Stimulated activated CD4-positive, alpha-beta T cell treated with anti-CD3 and anti-CD28 coated beads, Interleukin-2, amount 100 ng/mL, for 48 hours (primary cell): ENCODE results near the gene SFT2D3.

Experiments used
- DNase-seq, 2 donors: peaks; one replicate each; pipeline ENCODE4 v3.0.0-alpha.2; 2020

Gene SFT2D3

DNA sequence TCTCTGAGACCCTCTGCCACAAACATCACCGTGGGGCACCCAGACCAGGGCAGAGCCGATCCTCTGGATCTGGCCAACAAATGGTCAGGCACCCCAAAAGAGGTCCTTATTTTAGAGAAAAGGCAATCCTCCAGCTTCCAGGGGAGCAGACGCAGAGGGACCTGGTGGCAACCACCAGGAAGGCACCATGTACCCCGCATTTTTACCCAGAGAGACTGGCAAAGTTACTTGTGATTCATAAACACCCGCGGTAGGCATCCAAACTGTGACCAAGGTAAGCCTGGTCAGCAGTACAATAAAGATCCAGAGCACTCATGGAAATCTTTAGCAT lies 36.4 kb upstream of the SFT2D3 start:
- no peak for DNase-seq

DNA sequence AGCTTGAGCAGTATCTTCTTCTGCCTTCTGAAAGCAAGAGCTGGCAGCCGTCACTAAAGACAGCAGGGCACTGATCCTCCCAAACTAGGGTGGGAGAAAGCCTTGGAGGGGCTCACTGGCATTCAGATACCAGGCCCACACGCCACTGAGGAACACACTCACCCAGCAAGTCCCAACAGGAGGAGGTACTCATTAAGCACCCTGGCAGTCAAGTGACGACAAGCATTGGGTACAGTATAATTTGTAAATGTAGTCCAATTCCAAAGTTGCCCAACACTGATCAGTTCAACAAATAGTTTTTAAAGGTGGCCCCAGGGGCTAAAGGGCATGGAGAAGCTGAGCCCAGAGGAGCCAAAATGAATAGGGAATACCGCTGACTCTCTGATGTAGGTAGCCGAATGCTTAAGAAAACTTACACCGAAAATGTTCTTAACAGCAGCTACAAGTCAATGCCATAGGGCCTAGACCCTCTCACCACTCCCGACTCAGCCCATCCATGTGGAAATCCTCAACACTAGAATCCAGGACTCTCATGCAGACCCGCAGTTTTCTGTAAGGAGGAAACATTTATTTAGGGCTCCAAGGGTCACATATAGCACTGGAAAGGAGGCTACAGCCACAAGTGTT lies 35.9 kb upstream of the SFT2D3 start:
- no peak for DNase-seq

DNA sequence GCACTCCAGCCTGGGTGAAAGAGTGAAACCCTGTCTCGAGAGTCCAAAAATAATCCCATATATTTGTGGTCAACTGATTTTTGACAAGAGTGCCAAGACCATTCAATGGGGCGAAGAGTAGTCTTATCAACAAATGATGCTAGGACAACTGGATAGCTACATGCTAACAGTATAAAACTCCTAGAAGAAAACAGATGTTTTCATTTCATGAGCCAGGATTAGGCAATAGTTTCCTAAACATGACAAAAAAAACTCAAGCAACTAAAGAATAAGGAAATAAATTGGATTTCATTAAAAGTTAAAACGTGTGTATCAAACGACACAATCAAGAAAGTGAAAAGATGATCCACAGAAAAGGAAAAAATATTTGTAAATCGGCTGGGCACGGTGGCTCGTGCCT lies 32.2 kb upstream of the SFT2D3 start:
- no peak for DNase-seq

DNA sequence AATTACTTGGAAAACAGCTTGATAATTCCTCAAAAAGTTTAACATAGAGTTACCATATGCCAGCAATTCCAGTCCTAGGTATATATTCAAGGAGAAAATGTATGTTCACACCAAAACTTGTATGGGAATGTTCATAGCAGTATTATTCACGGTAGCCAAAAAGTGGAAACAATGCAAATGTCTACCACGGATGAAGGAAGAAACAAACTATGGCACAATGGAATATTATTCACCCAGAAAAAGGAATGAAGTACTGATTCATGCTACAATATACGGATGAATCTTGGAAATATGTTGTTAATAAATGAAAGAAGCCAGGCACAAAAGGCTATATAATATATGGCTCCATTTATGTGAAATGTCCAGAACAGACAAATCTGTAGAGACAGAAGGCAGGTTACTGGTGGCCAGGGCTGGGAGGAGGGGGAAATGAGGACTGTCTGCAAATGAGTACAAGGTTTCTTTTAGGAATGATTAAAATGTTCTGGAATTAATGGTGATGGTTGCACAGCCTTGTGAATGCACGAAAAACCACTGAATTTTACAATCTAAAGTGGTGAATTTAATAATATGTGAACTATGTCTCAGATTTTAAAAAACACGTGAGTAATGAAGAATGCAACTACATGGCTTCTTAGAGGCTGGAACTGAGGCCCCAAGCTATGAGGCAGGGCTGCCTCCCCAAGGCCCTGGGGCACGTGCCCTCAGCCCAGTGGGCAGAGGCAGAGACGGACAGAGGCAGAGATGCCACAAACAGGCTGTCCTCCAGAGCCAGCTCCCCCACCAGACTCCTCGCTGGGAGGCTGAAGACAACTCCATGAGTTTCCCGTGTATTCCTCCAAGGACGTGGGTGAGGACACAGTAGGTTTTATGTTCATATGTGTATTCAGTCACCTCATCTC lies 31.0 kb upstream of the SFT2D3 start:
- DNase-seq: no peak

DNA sequence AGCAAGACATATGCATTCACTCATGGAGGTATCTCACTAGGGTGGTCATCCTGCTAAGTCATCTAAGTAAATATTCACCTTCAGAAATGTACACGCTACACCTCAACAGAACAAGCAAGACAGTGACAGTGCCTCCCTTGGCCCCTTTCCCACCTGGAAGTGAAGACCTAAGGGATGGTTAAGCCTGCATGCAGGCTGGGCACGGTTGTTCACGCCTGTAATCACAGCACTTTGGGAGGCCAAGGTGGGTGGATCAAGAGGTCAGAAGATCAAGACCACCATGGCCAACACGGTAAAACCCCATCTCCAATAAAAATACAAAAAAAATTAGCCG lies 30.4 kb upstream of the SFT2D3 start:
- DNase-seq: no peak

DNA sequence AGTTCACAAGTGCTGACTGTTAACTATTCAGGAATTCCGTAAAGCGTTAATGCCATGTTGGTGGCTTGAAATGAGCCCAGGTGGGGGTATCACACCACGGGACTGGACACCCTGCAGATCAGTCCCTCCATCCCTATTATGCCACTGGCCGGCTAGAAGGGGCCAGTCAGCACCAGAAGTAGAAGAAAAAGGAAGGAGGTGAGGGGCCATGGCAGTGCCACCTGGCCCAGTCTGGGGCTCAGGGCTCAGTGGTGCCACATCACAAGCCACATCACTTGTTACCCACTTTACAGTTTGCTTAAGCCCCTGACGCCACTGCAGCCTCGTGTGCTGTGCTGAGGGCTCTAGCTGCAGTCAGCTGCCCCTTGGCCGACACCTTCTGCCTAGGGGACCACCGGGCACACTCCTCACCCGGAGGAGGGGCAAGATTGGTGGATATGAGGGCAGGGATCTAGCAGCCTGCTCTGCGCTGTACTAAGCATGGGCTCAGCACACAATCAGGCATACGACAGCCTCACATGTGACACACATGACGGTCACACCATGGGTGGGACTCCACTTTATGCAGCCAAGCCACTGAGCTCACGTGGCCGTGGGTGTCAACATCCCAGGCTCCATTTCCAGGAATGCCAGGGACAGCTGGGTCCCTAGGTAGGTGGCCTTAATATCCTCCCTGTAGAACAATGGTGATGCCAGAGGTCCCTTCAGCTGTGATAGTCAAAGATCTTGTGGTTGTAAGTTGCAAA lies 29.6 kb upstream of the SFT2D3 start:
- no peak for DNase-seq

DNA sequence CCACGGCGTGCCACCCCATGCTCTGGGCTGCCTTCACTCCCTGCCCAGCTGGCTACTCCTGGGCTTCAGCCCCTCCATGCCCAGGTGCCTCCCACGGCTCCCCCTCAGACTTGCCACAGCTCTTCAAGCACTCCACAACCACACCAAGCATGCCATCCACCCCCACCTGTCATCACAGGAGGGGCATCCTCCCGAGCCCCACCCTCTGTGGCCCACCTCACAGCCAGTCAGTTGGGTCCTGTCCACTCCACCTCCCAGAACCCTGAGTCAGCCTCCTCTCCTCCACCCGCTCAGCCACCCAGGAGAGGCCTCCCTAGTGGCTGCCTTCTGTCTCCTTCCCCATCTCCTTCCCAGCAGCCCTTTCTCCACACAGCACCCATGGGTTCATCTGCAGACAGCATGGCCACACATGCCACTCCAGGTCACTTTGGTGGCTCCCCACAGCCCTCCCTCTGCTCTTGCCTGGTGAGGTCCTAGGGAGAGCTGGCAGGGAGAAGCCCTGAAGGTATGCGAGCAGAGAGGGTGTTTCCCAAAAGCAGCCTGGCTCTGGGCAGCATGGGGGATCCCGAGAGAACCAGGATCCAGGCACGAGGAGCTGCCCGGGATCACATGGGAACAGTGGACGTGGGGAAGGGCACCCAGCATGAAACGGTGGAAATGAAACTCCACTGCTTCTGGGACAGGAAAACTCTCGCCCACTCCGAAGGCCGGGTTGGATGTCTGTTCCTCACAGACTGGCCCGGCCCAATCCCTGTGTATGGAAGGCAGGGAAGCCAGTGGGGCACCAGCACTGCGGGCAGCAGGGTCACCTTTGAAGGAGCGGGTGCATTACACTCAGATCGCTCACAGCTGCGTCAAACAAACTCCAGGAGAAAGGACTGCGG lies 28.7 kb upstream of the SFT2D3 start:
- no peak for DNase-seq

DNA sequence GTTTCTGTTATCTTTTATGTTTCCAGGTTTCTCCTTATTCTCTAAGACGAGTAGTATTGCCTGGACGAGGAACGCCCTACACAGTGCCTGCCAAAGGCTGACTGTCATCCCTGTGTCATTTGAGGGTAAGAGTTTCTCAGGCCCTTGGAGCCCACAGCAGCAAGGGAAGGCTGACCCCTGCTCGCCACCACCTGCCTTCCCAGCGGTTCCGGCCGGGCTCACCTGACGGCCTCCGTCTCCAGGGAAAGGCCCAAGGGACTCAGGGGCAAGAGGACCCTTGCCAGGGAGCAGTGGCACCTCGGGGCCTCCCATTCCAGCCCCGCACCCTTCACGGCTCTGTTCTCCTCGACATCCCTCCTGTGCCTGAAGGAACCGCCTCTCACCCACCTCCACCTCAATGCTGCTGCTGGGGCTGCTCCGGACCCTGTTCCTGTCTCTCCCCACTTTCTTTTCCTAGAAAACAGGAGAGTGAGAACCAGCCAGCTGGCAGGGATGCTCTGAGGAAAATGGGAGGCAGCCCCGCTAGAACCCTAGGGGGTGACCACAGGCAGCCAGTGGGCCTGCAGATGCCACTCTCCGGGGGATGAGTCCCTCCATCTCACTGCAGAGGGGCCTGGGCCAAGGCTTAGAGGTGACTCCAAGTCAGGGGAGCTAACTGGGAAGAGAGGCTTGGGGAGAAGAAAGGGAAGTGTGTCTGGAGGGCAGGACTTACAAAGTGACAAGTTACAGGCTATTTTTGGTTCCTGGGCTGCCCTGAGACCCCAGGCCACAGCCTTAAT lies 27.8 kb upstream of the SFT2D3 start:
- DNase-seq: no peak

DNA sequence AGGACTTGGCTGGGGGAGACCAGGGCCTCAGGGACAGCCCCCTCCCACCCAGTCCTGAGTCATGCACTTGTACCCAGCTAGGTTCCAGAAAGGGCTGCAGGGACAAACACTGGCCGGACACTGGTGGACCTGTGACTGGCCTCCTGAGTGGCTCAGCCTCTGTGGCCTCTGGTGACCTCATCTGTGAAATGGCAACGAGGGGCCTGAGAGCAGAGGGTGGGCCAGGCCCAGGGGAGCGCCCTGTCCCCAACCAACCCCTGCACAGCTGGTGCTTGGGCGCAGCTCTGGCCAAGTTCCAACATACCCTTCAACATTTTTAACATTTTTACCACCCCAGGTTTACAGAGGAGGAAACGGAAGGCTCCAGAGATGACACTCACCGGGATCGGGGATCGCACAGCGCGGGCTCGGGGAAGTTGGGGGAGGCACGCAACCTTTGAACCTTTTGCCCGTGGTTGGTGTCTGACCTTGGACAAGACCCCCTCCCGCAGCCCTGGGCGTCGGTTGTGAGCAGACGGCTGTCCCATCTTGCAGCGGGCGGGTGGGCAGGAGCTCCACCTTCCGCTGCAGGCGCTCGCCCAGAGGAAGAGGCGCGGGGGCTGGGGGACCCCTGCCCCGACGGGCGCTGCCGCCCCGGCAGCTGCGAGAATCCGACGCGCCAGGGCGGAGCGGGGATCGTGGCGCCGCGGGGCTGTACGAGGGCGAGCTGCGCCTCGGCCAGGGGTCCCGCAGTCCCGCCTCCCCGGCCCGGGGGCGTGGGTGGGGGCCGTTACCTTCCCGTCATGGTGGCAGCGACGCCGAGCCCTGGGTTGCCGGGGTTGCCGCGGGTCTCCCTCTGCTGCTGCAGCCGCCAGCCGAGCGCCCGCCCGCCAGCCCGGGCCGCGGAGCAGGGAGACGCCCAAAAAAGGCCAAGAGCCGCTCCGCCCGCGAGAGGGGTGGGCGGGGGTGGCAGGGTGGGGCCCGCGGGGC lies 26.8 kb upstream of the SFT2D3 start:
- DNase-seq: no peak

DNA sequence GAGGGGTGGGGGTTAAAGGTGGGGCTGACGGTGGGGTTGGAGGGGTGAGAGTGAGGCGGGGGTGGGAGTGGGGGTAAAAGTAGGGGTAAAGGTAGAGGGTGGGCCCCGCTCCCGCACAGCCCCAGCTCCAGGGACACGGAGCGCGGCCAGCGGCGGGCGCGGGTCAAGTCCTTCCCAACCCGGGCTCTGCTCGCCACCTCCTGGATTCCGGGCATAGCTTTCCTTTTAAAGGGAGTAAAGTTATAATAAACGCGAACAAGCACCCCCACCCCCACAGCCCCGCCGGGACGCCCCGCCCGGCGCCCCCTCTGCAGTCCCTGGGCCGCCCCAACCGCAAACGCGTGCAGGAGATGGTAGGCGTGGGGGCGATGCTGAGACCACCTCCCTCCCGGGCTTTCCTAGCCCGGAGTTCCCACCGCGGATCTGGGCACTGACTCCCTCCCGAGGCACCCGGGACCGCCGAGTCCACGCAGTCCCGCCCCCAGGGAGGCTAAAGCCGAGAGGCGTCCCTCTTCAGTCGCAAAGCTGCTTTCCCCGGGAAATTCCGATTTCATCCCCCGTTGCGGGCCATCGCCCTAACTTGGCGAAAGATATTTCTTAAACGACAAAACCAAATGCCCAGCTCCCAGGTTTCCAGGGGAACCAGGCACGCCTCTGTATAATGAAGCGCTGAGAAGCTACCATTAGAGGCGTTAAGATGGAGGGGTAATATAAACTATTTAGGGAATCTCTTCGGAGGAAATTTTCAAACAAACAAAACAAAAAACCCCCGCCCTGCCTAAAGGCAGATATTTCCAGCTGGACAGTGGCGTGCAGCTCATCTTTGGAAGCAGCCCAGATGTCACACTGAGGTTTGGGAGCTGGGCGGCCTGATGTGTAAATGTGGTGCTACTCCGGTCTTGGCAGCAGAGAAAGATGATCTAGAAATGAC lies 25.7 kb upstream of the SFT2D3 start, which contains the start of gene LIMS2:
LIMS2 (minus strand) TSS at position 200 of the 931 bp plus-strand sequence. CDS start 506 bp downstream, outside the sequence.
- DNase-seq: no peak

DNA sequence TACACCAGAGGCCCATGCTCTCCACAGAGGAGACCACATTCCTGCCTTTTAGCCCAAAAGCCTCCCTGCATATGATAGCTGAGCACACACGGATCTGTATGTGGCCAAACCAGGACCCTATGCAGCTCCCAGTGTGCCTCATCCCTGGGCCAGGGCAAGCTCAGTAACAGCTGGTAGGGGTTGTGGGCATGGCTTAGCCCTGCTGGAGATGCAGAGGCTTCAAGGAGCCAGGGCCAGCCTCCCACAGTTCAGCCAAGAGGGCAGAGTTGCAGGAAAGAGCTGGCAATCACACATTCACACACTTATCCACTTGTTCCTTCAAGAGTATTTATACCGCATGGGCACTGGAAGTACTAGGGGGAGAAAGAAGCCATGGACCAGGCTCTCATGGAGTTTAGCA lies 24.4 kb upstream of the SFT2D3 start:
- DNase-seq: no peak

DNA sequence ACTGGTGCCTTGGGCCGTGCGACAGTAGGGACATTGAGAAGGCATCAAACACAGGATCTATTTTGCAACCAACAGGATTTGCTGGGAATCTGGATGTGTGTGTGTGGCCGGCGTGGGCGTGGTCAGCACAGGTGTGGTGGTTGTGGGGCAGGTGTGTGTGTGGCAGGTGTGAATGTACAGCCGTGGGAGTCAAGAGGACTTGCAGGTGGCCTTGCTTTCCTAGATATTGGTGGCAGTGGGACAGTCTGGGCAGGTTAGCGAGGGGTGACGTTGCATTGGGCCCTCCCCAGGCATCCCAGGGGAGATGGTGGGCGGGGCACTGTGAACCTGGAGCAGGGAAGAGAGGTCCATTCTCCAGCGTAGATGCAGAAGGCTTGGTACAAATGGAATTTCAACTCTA lies 22.8 kb upstream of the SFT2D3 start:
- DNase-seq: no peak

DNA sequence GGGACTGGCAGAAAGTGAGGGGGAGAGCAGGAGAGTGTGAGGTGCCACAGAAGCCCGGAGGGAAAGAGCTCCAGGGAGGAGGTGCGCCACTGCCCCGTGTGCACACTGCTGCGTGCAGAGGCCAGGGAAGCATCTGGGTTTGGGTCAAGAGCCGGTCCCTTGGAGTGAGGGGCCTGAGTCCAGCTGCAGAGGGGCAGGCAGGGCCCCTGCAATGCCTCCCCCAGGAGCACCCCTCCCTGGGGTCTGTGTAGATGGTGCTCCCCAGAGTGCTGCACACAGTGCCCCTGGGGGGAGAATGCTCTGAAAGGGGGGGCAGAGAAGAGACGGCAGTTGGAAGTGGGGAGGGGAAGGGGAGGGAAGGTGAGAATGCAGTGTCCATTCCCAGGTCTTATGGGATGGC lies 22.3 kb upstream of the SFT2D3 start:
- no peak for DNase-seq

DNA sequence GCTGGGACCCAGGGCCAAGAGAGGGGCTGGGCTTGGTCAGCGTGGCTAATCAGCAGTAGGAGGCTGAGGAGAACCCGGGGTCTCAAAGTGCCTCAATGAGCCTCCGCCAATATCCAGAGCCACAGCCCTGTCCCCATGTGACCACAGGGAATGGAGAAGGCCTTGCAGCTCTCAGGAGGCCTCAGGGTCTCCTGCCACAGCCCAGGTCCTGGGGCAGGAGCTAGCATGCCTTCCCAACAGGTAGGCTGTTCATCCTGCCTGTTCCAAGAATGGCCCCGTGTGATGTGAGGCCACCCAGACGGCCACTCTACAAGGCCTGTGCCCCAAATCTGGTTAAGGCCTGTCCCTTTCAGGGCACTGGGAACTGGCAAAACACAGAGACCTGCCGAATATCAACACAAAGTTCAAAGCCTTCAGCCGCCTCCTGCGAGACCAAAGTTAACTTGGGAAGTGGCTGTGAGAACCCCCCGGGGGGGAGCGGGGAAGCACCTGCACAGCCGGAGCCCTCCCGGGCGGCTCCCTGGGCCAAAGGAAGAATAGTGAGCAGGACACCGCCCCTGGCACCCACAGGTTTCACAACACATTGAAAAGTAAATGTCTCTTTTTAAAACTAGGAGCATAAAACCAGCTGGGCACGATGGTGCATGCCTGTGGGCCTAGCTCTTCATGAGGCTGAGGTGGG lies 21.5 kb upstream of the SFT2D3 start:
- DNase-seq: no peak

DNA sequence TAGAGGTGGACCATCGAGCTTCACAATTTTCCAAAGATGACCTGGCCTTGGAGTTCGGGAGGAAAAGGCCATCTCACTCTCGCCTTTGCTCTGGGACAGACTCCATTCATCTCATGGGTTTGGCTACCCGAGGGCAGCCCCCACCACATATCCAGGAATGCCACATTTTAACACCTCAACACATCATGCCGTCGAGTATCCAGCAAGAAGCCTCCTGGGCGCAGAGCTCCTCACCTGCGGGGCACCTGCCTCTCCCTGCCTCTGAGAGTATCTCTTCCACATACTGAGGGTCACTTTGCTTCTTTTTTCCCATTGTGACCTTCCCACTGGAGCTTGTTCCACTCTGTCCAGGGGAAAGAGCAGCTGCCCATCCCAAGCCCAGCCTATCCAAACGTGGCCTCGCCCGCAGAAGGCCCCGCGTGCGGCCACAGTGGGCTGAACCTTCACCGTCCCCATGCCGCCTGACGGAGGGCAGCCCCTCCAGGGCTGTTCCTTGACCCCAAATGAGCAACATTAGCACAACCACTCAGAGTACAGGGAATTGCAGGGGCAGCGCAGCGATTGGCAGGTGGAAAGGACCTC lies 20.5 kb upstream of the SFT2D3 start:
- DNase-seq: no peak

DNA sequence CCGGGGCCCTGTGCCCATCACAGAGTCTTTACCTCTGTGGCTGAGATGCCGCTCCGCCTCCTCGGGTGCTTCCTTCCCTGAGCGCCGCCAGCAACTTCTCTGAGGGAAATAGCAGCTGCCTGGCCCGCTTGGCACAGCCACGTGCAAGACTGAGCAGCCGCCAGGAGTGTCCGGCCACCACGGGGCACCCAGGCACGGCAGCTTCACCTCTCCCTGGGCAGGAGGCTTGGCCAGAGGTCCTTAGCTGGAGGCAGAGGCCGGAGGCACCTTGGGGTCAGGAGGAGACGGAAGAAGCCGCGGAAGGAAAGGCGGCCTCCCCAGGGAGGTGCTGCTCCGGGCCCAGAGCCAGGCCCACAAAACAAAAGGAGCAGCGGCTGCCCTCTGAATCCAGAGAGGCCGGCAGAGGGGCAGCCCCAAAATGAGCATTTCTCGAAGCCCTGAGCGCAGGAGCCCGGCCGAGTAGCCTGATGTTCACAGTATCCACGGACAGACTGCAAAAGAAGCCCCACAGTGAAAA lies 20.0 kb upstream of the SFT2D3 start:
- DNase-seq: no peak

DNA sequence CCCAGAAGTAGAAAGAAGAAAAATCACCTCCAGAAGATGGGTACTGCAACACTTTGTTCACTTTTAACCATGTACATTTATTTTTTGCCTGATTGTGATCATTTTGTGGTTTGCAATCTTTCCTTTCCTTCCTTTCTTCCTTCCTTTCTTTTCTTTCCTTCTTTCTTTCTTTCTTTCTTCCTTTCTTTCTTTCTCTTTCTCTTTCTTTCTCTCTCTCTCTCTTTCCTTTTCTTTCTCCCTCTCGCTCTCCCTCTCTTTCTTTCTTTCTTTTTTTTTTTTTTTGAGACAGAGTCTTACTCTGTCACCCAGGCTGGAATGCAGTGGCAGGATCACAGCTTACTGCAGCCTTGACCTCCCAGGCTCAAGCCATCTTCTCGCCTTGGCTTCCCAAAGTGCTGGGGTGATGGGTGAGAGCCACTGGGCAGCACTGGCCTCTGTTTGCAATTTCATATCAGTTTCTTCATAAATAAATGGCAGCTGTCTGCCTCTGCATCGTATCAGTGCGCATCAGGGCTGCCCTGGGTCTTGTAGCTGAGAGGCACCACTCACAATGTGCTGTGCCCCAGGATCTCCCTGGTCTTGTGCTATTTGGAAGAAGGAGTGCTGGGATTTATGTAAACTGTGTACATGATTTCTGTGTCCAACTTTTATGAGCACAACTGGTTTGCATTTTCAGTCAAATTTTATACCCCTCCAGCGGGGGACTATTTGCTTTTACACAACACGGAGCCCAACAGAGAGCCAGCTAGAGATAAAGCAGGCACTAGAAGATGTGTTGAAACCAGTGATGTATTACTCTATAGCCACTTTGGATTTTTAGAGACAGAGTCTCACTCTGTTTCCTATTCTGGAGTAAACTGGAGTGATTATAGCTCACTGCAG lies 19.1 kb upstream of the SFT2D3 start:
- DNase-seq: no peak
